HG03280 (cell line): Measurements from ENCODE around the gene CSMD2.
A peak's percentile ranks its signal among the peaks of the same experiment; 100 is the strongest.
"Not testable (repeated sequence)": the region's sequence is repeated elsewhere in the genome, so short reads cannot be mapped to it uniquely, and the experiment has no call there.

ENCODE experiments used
- ATAC-seq: cut with Tn5 transposase; IDR thresholded peaks from one replicate; pipeline ENCODE4 v1.9.1; 2021; ENCODE audit warnings: mild to moderate bottlenecking, moderate library complexity; ENCODE audit not compliant: unreplicated experiment

Gene CSMD2

DNA sequence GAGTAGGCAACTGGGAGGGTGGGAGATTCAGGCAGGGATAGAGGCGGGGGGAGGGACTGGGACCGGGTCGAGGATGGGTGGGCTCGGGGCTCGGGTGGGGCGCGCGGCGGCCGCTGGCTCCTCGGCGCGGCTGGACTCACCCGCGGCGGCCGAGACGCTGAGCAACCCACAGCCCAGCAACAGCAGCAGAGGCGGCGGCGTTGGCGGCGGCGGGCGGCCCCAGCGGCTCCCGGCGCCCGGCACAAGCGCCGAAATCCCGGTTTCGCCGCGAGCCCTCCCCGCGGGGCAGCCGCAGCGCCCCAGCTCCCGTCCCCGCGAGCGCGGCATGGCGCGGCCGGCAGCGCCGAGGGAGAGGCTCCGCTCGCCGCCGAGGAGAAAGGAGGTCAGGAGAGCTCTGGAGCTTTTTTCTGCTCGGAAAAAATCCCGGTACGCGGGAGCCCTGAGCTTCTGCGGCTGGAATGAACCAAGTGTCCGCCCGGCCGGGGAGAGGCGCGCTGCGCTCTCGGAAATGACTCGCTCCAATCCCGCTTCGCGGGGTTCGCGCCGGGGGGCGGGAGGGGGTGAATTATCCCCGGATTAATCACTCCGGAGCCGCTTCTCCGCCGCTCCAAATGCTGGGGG, at the start of gene CSMD2:
TSS of gene CSMD2 (minus strand) at position 460 of the 621 bp plus-strand sequence. CDS start at position 327, 133 bp downstream.
- ATAC-seq = no peak

DNA sequence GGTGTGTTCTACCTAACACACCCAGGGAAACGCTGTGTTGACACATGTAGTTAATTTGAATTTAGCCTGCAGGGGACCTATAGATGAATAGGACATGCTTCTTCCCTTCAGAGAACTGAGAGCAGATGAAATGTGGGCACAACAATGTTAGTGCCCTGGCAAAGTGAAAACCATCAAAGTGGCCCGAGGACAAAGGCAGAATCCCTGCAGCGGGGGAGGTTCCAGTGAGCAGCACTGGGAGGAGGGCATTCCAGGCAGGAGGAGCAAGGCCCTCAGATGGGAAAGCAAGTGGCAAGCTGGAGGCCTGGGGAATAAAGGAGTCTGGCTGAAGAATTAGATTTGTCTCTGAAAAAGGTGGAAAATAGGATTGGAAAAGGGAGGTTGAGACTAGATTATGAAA, 48.9 kb upstream of the CSMD2 start:
- ATAC-seq = no peak

DNA sequence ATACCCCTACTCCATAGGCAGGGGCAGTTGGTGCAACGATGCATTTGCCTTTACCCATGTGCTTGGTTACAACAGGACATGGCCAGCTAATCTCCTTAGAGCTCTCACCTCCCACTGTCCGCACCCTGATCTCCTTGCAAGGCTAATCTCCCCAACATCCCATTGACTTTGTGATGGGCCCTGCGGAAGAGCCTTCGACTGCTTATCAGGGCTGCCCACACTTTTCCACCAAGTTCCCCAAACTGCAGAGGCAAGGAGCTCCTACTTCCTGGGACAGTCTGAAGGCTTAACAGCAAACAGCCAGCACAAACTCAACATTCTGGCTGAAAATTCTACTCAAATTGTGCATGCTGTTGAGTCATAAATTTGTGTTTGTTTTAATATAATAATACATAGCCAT, 47.6 kb upstream of the CSMD2 start:
- ATAC-seq = no peak

DNA sequence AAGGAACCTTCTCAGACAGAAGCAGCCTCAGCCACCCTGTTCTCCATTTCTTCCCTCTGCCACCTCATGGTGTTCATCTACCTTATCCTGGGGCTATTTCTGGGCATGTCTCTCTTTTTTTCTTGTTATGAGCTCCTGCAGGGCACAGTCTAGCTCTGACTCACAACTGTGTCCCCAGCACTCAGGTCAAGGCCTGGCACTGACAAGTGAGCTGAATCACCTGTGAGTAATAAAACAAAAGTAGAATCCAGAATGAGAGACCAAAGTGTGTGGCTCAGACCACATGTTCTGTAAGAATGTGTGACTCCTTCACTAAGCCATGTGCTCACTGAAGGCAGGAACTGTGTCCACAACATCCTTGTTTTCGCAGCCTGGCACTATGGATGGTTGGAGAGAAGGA, 34.9 kb upstream of the CSMD2 start:
- no peak for ATAC-seq

DNA sequence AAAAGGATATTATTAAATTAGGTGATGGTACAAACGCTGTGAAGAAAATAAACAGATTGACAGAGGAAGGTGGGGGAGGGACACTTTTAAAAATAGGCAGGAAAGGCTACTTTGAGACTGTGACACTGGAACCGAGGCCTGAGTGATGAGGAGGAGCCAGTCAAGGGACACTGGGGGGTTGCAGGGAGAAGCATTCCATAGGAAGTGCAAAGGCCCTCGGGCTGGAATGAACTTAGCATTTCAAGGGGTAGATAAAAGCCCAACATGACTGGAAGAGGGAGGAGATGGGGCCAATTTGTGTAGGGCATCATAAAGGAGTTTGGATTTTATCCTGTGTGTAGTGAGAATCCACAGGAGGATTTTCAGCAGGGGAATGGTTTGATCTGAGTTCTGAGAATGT, 27.6 kb upstream of the CSMD2 start:
- ATAC-seq = no peak

DNA sequence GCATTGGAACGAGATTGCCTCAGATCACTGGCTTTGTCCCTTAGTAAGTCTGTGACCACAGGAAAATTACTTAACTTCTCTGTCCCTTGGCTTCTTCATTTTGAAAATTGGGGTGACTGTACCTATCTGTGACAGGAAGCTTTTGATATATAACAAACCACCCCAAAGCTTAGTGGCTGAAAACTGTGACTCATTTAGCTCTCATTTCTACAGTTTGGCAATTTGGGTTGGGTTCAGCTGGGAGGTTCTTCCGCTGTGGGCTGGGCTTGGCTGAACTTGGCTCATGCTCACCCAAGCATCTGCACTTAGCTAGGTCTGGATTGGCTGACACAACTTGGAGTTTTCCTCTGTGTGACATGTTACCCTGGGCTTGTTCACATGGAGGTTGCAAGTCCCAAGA, 25.7 kb upstream of the CSMD2 start:
- ATAC-seq = no peak

DNA sequence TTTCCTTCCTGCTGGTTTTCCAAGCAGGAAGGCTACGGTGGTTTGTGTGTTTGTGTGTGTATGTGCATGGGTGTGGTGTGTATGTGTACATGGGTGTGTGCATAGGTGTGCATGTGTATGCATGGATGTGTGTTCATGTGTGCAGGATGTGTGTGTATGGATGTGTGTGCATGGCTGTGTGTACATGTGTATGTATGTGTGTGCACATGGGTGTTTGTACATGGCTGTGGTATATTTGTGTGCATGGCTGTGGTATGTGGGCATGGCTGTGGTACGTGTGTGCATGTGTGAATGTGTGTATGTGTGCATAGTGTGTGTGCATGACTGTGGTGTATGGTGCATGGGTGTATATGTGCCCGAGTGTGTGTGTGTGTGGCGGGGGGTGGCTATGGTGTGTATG, 24.0 kb upstream of the CSMD2 start:
- ATAC-seq = no peak

DNA sequence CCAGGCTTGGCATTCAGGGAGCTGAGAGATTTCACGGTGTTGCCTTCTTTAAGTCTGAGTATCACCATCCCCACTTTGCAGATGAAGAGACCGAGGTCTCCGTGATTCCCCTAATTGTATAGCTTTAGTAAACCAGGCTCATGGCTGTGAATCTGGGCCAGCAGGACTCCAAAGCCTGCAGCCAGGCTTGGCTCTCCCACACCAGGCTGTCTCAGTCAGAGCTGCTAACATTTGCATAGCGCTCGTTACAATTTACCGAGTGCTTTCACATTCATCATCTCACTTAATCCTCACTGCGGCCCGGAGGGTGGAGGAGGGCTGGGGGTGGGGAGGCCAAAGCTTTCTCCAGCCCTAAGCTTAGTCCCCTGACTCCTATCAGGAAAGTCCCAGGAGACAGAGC, 23.4 kb upstream of the CSMD2 start:
- ATAC-seq = no peak

DNA sequence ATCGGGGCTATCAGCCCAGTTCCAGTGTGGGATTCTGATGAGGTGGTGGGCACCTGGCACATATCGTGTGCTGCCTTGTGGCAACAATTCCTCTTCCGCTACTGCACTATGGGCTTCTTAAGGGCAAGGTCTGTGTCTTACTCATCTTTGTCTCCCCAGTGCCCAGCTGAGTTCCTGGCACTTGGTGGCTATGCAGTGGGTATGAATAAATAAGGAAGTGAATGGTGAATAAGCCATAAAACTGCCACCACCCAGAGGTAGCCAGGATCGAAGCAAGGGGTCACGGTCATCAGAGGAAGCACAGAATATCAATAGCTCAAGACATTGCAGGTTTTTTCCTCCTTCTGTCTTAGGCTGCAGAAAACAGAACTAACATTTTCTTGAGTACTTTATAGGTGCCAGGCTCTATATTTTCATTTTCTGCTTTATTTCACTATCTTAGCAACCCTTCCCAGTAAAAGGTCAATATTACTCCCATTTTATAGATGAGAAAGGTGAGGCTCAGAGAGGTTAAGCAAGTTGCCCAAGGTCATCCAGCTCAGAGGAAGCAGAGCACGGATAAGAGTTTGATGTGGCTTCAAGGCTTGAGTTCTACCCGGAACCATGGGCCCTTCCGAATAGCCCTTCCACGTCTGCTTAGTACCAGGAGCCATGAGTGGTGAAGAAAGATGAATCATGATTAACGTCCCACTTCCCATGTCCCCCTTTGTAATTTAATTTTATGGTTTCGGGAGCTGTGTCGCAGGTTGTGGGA, 21.9 kb upstream of the CSMD2 start:
- ATAC-seq = no peak

DNA sequence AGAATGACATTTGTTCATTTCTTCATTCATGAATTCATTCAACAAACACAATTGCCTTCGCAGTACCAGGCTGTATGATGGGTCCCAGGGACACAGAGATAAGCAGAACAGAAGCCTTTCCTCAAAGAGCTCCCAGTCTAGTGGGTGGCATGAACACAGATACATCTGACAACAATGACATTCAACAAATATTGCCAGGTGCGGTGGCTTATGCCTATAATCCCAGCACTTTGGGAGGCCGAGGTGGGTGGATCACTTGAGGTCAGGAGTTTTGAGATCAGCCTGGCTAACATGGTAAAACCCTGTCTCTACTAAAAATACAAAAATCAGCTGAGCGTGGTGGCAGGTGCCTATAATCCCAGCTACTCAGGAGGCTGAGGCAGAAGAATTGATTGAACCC, 18.4 kb upstream of the CSMD2 start:
- not testable (repeated sequence) for ATAC-seq

DNA sequence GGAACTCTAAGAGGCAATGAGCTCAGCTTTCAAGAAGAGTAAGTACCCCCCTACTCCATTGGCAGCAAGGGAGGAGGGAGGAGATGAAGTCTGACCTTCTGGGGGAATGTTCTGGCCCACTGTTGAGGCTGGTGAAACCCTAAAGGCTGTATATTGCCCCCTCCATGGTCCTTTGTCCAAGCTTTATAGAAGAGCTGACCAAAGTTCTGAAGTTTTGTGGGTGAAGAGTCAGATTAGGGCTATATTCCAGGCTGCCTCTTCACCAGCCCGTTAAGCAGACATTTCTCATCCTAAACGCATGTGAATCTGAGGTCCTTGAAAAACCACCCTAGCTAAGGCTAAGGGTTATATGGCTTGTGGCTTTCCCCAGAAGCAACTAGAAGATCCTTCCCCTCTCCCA, 13.0 kb upstream of the CSMD2 start:
- no peak for ATAC-seq

DNA sequence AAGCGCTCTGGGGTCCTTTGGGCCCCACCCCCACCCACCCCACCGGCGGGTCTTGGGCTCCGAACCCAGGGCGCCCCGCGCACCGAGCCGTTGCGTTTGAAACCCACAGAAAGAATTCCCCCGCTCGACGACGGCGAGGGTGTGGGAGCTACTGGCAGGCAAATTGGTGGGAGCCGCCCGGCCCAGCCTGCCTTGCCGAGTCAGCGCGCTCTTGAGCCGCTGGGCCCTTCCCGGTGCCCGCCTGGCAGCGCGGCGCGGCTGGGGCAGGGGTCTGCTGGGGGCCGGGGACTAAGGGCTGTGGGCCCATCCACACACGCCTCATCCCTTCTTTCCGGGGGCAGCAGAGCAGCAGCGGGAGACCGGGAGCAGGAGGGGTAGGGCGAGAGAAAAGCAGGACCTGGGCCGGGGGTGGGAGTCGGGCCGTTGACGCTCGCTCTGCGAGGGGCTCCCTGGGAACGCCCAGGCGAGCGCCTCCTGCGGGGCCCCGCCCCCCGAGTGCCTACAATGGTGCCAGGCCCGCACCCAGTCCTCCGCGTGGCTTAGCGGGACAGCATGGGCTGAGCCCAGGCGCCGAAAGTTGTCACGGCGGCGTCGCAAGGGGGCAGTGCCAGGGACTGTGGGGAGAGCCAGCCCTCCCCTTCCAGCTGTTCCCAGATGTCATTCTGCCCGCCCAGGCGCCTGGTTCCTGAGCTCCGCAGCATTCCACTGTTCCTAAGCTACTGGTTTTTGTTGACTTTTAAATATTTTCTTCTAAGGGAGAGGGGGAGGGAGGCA, 12.0 kb upstream of the CSMD2 start, which contains the start of gene C1orf94:
TSS of gene C1orf94 (plus strand) at position 78 of the 774 bp plus-strand sequence. CDS start 883 bp downstream, outside the sequence.
- ATAC-seq = no peak

DNA sequence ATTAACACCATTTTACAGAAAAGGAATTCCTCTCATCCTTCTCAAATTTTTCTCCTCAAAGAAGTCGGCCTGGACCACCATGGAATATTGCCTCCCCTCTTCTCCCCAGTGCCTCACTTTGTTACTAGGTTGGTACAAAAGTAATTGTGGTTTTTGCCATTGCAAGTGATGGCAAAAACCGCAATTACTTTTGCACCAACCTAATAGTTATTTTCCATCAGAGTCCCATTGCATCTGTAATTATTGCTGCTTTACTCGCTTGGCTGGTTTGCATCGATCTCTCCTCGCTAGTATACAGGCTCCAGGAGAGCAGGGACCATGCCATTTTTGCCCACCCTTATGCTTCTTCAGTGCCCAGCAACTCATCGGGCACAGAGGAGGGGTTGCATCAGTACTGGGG, 10.7 kb upstream of the CSMD2 start:
- ATAC-seq = no peak

DNA sequence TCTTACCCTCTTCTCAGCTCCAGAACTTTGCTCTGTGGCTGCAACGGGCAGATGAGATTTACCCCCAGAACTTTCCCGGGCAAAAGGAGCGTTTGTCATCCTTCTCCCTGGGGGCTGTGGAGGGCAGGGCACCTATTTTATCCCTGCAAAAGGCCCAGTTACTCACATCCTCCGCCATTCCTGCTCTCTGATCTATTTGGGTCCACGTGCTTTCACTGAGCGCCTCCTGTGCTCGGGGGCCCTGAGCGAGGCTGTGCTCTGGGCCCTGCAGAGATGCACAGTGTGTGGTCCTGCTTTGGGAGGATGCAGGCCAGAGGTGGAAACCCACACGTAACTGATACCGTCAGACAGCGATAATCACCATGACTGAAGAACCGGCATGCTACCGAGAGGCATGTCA, 2.4 kb upstream of the CSMD2 start:
- ATAC-seq = no peak

DNA sequence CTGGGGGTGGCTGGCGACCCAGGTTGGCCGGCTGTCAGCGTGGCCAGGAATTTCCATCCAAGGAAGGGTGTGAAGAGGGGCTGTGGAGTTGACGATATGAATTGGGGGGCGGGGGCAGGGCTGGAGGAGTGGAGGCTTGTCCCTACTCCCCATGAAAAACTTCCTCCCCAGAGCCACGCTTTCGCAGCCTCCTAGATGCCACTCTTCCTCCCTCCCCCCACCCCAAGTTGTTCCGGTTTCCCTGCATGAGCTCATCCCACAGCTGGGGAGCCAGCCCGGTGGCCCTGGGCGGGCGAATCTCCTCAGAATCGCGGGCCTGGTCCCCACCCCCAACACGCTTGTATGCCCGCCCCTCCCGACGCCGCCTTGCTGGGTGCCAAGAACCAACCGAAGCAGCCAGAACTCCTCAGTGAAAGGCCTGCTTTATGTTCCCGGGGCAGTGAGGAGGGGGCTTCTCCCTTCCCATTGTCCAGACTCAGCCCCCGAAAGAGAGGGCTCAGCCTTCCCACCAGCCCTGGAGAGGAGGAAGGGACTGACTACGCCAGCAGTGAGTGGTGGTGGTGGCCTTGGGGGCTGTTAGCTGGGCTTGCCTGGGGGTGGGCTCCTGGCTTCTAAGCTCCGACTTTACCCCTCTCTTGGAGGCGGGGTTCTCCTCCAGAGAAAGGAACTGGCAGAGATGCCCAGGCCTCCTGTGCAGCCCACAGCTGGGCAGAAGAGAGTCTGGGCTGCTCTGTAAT, 1.8 kb upstream of the CSMD2 start:
- ATAC-seq = no peak

DNA sequence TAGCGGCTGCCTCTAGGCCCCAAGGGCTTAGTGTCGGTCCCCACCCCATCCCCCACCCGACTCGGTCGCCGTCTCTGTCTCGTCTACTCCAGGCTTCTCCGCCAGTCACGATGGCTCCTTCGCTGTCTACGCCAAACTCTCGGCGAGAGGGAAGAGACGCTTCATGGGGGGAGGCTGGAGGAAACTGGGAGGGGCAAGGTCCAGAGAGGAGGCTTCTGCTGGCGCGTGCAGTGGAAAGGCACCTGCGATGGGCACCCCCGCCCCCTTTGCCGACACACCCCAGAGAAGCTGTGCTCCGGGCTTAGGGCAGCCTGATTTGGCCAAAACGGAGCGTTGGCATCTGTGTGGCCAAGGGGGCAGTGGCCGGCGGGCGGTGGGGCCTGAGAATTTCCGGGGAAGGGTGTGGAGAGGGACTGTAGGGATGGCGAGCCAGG, 1.2 kb upstream of the CSMD2 start:
- no peak for ATAC-seq

DNA sequence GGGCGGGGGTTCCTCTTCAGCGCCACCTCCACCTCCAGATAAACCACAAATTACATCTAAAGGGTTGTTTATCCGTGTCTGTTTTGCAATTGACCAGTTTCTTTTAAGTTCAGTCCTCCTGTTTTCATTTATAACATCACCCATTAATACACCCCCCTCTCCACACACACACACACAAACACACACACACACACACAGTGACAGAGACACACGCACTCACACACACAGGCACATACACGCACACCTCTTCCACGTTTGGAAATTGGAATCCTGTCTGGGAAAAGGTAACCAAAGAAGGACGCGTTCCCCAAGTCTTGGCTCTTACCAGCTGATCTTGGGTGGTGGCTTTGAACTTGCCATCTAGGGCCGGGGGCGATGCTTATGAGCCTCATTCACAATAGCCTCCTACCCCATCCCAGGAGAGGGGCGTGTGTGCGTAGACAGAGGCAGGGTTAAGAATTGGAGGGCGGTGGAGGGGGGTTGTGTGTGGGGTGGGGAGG, 442 bp upstream of the CSMD2 start:
- ATAC-seq = no peak

DNA sequence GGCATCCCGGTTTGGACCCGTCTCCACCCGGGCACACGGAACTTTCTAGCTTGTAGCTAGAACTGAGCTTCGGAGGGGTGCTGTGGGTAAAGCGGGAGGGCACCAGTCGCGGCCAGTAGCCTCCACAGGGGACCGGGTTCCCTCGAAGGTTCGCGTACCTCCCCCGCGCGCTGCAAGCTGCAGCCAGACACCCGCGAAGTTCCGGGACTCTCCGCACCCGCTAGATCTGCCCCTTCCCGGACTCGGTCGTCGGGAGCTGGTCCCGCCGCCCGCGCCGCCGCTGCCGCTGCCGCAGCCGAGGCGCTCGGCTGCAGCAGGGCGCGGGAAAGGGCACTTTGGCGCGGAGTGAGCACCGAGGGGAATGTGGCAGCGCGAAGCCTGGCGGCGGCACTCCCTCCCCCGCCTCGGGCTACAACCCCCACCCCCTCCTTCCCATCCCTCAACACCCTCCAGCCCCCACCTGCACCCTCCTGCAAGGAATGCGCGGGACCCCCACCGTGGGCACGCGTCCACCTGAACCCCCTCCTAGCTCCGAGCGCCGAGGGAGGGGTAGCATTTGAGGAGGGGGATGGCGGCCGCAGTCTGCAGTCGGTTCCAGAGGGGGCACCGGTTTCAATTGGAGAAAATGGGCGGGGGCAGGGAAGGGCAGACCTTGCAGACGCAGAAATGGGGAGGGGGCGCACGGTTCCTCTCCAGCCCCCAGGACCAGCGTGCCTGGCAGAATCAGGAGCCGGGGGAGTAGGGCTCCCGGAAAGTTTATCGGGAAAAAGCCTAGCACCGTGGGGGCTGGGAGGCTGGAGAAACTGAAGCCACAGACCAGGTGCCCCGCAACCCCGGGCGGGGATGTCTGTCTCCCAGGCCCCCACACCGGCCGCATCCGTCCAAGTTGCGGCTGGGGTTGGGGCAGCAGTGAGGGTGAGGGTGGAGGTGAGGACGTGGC, 968 bp downstream of the CSMD2 start:
- no peak for ATAC-seq

DNA sequence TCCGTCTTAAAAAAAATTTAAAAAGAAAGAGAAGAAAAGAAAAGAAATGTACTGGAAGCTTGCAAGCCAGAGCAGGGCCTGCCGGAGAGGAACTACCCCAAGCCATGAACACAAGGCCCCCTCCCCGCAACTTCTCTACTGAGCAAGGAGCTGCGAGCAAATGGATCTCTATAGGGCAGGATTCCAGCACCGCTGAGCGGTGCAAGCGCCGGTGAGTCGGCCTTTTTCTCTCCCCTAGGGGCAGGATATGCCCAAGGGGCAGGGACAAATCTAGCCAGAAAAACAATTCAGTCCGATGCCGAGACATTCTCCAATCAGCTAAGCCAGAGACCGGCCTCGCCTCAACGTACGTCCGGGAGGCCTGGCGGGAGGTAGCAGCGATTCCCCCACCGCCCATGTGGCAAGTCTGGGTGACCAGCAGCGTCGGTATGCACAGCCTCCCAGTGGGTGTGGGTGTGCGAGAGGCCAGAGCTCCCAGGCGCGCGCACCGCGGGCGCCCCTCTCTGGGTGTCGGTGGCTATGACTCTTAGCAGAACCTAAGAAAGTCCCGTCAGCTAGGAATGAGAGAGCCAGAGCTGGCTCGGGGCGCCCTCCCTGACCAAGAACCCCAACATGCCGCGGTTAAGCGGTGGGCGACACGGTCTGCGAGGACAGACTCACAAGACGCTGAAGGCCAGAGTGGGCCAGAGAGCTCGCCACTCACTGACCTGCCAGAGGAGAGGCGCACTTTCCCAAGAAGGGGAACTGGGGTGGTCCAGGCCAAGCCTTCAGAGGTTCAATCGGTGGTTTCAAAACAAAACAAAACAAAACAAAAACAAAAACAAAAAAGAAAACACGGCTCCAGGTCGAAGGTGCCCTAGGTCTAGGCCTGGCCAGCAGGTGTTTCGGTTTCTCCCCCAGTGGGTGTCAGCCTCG, 1.9 kb downstream of the CSMD2 start:
- ATAC-seq = peak; percentile 66
